T-helper 1 cell treated with Interleukin-12 subunit alpha and Interleukin-12 subunit beta and Interleukin-4 antibody, amounts not matched to agents 30 ng/mL and 1 ng/mL, for 36 hours (primary cell): ENCODE results near the gene CORO7. TPM values are rescaled to one million over a fixed set of nuclear protein-coding genes. Genes with fewer than 3 reads are reported as not detected.
"Not testable (repeated sequence)": the region's sequence is repeated elsewhere in the genome, so short reads cannot be mapped to it uniquely, and the experiment has no call there.

Source experiments
- intact Hi-C: fragments of 100-400 bp; cut with micrococcal nuclease; formaldehyde crosslinking; loops from one replicate; pipeline ENCODE4 v1.15.1; 2024
- total RNA-seq: library from RNA; stranded (reverse); gene quantifications from 2 replicates; pipeline ENCODE4 v1.2.3, GENCODE V29; 2022

The CORO7 gene
- total RNA-seq, 1 donor from 2014 or later = 170 TPM

DNA sequence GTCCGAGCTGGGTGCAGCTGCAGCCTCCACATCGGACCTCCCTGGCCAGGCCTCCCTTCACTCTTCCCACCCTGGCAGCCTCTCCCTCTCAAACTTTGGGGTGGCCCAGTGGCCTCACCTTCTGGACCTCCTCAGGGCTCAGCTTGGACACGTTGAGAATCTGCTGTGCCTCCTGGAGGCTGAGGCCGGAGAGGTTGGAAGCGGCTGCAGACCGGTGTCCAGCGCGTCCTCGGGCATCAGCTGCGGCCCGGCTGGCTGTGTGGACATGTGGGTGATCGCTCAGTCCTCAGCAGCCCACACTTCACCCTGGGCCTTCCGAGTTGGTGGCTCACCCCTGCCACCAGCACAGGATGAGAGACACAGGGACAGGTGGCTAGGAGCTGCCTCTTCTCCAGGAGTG, 75.1 kb downstream of the CORO7 start:
- intact Hi-C loops = no loop called here

DNA sequence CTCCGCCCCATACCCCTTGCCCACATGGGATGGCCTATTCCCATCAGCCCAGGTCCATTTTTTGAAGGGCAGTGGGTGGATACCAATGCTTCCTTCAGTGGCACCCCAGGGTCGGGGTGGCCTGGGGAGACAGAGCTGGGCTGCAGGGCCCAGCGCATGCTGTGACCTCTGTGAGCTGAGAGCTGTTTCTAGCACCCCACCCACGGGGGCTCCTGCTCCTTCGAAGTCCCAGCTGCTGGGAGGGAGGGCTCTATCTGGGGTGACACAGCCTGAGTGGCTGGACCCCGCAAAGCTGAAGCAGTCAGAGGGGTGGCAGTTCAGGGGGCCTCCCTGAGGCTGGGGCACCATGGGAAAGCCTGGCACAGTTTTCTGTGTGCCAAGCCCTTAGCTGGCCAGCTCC, 76.0 kb downstream of the CORO7 start:
- intact Hi-C loops = no loop called here

DNA sequence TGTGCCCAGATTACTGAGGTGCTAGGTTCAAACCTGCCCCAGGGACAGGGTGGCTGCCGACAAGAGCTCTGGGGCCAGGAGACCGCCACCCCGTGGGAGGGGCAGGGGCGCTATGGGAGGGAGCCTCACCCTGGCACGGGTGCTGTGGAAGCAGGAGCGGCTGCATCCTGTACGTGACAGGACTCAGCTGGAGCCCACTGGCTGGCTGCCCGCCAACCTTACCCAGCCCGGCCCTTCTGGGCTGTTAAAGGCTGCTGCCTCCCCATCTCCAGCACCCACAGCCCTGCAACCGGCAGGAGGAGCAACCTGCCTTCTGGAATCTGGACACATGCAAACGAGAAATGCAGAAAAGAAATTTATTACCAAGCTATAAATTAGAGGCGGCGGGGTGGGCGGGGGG, 76.5 kb downstream of the CORO7 start:
- intact Hi-C loops = no loop called here

DNA sequence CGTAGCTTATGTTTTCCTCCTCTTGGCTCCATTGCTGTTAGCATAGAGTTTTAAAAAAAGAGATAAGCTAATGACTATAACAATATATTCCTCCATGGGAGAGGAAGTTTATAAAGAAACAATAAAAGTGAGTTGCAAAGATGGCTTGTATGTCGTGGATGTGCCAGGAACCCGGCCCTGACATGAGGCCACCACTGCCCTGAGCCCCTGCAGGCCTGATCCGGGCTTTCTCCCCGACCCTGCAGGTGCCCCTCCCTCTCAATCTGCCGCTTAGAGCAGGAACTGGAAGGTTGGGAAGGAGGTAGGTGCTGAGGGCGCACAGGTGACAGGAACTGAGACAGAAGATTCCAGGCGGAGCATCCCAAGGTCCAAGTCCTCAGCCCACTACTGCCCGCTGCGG, 76.9 kb downstream of the CORO7 start:
- intact Hi-C loops = no loop called here

DNA sequence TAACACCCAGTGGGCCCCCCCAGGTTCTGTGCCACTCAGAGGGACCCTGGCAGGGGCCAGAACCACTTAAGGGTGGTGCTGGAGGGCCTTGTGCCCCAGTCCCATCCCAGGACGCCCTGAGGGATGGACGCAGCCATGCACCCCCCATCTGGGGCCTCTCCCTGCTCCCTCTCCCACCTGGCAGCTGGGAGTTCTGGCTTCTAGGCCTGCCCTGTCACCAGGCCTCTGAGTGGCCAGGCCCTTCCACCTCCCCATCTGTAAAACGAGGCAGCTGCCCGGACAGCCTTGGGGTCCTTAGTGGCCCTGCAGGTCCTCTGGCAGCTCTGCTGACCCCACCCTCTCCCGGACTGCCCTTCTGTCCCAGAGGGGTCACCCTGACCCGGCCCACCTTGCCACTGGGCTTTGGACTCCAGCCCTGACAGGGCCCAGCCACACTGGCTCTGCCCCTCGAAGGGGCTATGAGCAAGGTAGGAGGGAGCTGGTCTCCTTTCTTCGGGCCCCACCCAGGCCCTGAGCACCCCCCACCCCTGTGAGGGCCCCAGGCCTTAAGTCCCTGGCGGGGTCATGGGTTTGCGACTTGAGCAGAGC, 77.6 kb downstream of the CORO7 start:
- intact Hi-C loops = no loop called here

DNA sequence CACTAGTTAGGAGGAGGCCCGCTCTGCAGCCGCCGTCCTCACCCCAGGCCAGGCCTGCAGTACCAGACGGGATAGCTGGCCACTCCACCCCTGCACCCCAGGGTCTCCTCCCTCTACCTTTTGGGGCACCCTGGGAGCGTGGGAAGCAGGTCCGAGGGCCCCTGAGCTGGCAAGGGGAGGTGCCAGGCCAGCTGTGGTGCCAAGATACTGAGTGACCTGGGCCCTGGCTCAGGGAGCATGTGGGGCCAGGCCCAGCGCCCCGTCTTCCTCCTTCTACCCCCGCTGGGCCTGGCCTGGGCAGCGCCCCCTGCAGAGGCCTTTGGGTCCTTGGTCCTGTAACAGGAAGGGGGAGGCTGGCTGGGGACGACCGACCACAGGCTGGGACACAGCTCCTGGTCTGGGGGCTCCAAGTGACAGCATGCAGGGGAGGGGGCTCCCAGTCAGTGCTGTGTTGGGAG, 78.2 kb downstream of the CORO7 start:
- intact Hi-C loops = no loop called here

DNA sequence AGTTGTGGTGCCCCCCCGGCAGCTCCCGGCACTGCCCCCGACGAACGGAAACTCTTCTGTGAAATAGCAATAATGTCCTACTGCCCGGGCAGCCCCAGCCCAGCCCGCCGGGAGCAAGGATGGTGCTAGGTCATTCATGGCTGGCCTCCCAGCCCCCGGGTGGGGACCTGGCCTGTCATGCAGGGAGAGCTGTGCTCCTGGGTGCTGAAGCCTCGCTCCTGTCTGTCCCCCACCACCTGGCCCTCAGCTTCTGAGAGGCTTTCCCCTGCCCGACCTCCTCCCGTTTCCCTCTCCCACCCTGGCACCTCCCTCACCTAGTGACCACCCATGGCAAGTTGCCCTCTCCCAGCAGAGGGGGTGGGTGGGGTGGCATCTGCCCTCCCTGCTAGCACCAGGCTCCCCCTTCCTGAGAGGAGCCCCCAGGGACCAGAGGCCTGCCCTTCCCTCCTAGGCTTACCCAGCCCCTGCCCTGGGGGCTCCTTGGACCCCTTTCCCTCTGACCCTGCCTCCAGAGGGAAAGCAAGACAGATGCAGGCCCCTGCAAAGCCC, 78.8 kb downstream of the CORO7 start:
- intact Hi-C loops = no loop called here

DNA sequence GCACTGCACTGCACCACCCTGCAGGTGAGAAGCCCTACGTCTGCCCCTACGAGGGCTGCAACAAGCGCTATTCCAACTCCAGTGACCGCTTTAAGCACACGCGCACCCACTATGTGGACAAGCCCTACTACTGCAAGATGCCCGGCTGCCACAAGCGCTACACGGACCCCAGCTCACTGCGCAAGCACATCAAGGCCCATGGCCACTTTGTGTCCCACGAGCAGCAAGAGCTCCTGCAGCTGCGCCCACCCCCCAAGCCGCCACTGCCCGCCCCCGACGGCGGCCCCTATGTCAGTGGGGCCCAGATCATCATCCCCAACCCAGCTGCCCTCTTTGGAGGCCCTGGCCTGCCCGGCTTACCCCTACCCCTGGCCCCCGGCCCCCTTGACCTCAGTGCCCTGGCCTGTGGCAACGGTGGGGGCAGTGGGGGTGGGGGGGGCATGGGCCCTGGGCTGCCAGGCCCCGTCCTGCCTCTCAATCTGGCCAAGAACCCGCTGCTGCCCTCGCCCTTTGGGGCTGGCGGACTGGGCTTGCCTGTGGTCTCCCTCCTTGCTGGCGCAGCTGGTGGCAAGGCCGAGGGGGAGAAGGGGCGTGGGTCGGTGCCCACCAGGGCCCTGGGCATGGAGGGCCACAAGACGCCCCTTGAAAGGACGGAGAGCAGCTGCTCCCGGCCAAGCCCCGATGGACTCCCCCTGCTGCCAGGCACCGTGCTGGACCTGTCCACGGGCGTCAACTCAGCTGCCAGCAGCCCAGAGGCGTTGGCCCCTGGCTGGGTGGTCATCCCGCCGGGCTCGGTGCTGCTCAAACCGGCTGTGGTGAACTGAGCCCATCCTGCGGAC, 79.5 kb downstream of the CORO7 start:
- intact Hi-C loops = no loop called here

DNA sequence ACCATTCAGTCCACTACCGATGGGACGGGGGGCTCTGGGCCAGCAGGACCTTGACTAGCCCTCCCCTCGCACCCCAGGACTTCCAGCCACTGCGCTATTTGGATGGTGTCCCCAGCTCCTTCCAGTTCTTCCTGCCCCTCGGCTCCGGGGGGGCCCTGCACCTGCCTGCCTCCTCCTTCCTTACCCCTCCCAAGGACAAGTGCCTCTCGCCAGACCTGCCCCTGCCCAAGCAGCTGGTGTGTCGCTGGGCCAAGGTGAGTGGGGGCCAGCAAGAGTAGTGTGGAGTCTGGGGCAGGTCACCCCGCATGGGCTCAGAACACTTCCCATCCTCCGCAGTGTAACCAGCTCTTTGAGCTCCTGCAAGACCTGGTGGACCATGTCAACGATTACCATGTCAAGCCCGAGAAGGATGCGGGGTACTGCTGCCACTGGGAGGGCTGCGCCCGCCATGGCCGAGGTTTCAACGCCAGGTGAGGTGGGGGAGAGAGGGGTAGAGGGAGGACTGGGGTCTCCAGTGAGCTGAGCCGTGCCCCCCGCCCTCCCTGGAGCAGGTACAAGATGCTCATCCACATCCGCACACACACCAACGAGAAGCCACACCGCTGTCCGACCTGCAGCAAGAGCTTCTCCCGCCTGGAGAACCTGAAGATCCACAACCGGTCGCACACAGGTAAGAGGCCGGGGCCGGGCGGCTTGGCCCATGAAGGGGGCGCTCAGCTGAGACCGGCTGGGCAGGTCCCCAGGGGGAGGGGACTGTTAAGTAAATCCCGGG, 81.5 kb downstream of the CORO7 start:
- intact Hi-C loops = no loop called here

DNA sequence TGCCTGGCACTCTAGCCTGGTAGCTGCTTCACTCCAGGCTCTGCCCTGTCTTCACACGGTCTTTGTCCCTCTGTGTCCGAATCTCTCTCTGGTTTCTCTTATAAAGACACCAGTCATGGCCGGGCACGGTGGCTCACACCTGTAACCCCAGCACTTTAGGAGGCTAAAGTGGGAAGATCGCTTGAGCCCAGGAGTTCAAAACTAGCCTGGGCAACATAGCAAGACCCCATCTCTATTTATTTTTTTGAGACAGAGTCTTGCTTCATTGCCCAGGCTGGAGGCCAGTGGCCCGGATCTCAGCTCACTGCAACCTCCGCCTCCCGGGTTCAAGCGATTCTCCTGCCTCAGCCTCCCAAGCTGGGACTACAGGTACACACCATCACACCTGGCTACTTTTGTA, 82.7 kb downstream of the CORO7 start:
- intact Hi-C loops = not testable (repeated sequence)

DNA sequence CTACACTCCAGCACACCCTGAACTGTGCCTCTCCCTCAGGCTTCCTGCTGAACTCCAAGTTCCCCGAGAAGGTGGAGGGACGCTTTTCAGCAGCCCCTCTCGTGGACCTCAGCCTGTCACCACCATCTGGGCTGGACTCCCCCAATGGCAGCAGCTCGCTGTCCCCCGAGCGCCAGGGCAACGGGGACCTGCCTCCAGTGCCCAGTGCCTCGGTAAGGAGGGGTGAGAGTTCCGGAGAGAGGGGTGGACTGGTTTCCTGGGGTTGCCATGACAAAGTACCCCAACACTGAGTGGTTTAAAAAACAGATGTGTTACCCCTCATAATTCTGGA, 83.1 kb downstream of the CORO7 start:
- intact Hi-C loops = no loop called here

DNA sequence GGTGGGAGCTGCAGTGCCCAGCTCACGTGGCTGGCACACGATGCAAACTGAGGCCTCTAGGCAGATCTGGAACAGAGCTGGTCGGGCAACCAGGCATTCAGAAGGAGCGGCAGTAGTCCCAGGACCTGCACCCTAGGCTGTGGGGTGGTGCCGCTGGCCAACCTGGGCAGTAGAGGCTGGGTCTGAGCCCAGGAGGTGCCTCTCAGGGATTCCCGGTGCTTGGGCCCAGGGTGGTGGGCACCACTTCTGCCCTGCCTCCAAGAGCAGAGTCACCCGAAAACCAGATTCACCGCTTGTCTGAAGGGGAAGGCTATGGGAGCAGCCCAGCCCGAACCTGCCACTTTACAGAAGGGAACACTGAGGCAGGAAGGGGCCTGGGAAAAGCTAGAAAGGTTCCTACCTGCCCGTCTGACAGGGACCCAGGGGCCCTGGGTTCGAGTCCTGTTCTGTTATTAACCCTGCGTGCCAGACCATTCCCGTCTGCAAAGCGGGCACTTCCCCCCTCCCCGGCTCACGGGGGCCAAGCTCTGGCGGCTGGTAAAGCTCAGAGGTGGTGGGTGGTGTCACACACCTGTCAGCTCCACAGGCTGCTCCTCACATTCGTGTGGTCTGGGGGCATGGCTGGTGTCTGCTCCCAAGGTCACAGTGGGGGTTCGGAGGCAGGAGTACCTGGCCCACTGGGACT, 83.6 kb downstream of the CORO7 start:
- intact Hi-C loops = no loop called here

DNA sequence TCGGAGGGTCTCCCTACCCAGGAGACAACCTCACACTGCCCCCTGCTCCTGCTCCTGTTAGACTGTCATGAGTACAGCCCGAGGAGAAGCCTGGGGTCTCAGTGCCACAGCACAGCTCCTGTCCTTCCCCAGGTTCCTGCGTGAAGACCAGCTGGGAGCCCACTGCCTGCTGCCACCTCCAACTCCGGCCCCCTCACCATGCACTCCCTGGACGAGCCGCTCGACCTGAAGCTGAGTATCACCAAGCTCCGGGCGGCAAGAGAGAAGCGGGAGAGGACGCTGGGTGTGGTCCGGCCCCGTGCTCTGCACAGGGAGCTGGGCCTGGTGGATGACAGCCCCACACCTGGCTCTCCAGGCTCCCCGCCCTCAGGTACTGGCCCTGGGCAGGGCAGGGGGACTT, 84.3 kb downstream of the CORO7 start:
- intact Hi-C loops = no loop called here

DNA sequence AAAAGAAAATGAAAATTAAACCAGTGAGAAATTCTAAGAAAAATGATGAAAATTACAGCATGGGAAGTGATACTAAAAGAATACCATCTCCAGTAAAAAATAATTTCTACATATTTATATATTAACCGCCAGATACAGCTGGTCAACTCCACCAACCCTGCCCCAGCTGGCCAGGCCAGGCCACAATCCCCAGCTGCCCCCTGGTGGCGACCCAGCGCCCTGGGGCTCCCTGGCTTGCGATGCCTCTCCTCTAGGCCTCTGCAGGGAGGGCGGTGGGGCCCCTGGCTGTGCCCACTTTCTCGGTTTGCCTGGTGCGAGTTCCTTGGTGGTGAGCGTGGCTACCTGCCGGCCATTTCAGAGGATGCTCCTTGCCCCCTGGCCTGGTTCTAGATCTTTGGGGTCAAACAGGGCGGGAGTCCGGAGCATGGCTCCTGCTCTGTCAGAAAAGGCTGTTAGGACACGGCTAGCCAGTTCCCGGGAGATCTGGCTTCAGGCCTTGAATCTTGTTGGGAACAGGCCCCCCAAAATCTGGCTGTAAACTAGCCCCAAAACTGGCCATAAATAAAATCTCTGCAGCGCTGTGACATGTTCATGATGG, 86.0 kb downstream of the CORO7 start:
- intact Hi-C loops = loop anchor here (1.0 kb wide), 2 partner anchors 42 to 347 kb away; no protein-coding TSS in a partner anchor

DNA sequence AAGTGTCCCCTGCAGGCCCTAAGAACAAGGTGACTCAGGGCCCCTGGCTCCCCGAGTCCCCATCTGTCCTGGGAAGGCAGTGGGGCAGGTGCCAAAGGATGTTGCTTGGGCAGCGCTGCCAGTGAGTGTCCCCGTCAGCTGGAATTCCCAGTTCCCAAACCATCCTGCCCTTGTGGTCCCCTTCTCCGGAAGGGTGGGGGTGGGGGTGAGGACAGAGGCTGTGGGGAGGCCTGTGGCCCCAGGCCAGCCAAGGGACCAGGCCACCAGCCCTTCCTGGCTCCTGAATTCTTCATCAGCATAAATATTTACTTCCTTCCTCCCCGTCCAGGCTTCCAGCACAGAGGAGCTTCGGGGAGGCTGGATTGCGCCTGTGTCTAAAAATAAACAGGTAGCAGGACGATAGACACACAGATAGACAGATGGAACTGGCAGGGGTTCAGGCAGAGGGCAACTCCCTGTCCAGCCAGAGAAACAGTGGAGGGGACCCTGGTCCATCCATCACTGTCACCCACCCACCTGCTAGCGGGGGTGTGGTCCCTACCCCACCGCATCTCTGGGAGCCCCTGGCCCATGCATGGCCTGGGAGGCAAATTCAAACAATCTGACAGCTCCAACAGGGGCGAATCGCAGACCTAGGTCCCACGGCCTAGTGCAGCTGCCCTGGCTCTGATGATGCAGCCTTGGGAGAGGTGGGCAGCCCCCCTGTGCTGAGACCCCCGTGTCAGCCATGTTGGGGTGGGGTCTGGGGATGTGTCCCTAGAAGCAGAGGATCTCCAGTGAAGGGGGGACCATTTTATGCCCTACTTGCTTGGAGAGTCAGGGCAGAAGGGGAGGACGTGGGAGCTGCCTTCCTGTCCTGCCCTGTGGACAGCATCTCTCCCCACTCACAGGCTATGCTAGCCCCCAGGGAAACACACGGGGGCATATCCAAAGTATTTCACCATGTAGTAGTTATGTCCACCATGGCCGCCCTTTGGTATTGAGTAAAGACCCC, 87.3 kb downstream of the CORO7 start:
- intact Hi-C loops = no loop called here

DNA sequence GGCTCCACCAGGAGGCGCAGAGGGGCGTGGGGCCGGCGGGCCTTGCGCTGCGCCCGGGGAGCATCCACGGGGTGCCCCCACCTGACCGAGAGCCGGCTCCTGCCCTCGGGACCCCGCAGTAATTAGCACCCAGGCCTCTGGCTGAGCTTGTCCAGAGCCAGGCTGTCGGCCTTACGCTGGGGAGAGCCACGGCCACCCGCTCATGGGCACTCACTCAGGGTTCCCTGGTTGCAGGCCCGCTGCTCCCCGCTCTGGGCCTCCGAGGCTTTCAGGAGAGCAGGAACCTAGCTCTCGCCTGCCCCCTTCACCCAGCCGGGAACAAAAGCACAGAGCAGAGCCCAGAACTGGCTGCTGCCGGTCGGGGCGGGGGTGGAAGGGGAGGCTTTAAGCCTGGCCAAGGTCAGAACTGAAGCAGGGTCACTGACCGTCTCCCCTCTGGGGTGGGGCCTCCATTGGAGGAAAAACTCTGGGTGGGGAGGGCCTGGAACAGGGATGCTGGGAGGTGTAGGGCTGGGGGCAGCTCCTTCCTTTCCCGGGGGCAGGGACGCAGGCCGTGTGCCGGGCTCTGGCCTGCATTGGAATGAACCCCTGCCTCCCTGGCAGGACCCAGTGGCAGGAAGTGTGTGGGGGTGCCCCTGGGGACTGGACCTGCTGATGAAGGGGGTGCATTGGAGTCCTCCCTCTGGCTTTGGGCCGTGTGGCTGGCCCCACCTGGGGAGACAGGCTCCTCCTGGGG, 88.2 kb downstream of the CORO7 start:
- intact Hi-C loops = no loop called here

DNA sequence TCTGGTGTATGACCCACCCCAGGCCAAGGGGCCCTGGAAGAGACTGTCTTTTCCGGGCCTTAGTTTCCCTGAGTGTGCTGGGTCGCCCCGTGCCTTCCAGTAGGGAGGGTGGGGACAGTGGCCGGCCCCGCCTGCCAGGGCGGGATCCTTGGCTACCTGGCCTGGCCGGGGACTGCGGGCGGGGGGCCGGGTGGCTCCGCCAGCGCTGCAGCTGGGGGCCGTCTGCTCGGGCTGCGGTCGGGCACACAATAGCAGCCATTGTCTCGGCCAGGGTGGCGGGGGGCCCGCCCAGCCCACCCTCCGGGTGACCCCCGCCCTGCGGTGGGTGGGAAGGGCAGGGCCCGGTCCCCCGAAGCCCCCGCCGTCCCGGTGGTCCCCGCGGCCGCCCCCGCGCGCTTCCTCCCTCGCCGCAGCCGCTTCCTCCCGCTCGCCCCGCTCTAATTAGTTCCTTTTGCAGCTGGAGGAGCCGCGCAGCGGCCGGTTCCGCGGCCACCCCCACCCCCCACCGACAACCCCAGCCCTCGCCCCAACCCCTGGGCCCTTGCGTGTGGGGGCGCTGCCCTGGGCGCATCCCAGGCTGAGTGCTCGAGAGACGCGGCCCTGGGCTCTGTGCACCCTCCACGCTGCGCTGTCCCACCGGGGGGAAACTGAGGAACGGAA, 88.9 kb downstream of the CORO7 start:
- intact Hi-C loops = no loop called here

DNA sequence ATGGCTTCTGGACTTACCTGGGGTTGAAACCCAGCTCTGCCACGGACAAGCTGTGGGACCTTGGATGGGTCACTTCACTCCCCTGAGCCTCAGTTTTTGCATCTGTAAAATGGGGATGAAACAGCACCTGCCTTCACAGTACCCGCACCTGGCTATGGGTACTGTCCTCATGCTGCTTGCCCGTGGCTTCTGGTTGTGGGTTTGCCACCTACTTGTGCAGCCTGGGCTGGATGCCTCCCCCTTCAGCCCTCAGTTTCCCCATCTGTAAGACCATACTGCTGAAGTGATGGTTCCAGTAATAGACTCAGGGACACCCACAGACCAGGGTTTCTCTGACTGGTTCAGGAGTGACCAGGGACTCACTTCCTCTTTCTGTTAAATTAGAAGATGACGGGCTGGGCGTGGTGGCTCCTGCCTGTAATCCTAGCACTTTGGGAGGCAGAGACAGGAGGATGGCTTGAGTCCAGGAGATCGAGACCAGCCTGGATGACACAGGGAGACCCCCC, 91.1 kb downstream of the CORO7 start:
- intact Hi-C loops = no loop called here
